CD14-positive monocyte (primary cell): ENCODE data around the gene LAMC1. TPM values are rescaled to one million over a fixed set of nuclear protein-coding genes. Genes with fewer than 3 reads are reported as not detected.

Experiments used
- DNase-seq, 3 donors: peaks; one replicate each; pipeline ENCODE4 v3.0.0-alpha.2; 2011 to 2022
- H2AFZ ChIP-seq: 2 replicates; pipeline ENCODE4 v1.6.0; 2012; ENCODE audit warnings: mild to moderate bottlenecking, low read depth, low read length, inconsistent platforms; ENCODE audit not compliant: insufficient read depth, poor library complexity, severe bottlenecking
- H3K27ac ChIP-seq, 2 donors: 1 replicate in 1 of 2; 2 replicates in 1 of 2; pipeline ENCODE4 v1.5.1; 2012 to 2013; ENCODE audit warnings: low read length in 2 of 2, control low read depth in 1 of 2, inconsistent platforms in 1 of 2, low read depth in 1 of 2, mild to moderate bottlenecking in 1 of 2
- H3K27me3 ChIP-seq, 2 donors: one replicate each; pipeline versions ENCODE4 v1.6.0 to v1.6.1; 2011 to 2013; ENCODE audit warnings: low read length in 2 of 2; ENCODE audit not compliant: control insufficient read depth in 2 of 2, insufficient read depth in 2 of 2
- H3K36me3 ChIP-seq, 2 donors: replicated peaks in 1 of 2; 1 replicate in 1 of 2; 2 replicates in 1 of 2; pipeline versions ENCODE4 v1.5.1 to v1.6.1; 2012 to 2013; ENCODE audit warnings: low read length in 2 of 2, control low read depth in 1 of 2, inconsistent platforms in 1 of 2, mild to moderate bottlenecking in 1 of 2; ENCODE audit not compliant: insufficient read depth in 2 of 2, control insufficient read depth in 1 of 2
- H3K4me1 ChIP-seq, 2 donors: 1 replicate in 1 of 2; 2 replicates in 1 of 2; pipeline versions ENCODE4 v1.5.1 to v1.6.1; 2012 to 2013; ENCODE audit warnings: low read length in 2 of 2, control low read depth in 1 of 2, inconsistent platforms in 1 of 2, mild to moderate bottlenecking in 1 of 2, moderate library complexity in 1 of 2; ENCODE audit not compliant: insufficient read depth in 2 of 2, control insufficient read depth in 1 of 2
- H3K4me2 ChIP-seq: replicated peaks from 2 replicates; pipeline ENCODE3; 2012; ENCODE audit warnings: low read length, moderate library complexity, mild to moderate bottlenecking; ENCODE audit not compliant: poor library complexity, severe bottlenecking; ENCODE audit errors: extremely low read depth
- H3K4me3 ChIP-seq, 3 experiments: fragments of 200-600 bp in 1 of 3; sonication (generic) in 1 of 3; replicated peaks in 1 of 3; 1 replicate in 2 of 3; 2 replicates in 1 of 3; pipeline ENCODE4 v1.5.1; 2011 to 2013; ENCODE audit warnings: low read length in 3 of 3, mild to moderate bottlenecking in 3 of 3, control low read depth in 2 of 3, low read depth in 2 of 3, inconsistent platforms in 1 of 3, moderate library complexity in 1 of 3
- H3K79me2 ChIP-seq: 2 replicates; pipeline ENCODE4 v1.6.0; 2012; ENCODE audit warnings: mild to moderate bottlenecking, control low read depth, inconsistent platforms, low read length, moderate library complexity; ENCODE audit not compliant: insufficient read depth
- H3K9ac ChIP-seq: 2 replicates; pipeline ENCODE4 v1.6.0; 2017; ENCODE audit warnings: low read length, mild to moderate bottlenecking; ENCODE audit not compliant: insufficient read depth, poor library complexity, severe bottlenecking
- H3K9me3 ChIP-seq, 2 donors: replicated peaks in 1 of 2; 1 replicate in 1 of 2; 2 replicates in 1 of 2; pipeline versions ENCODE4 v1.5.1 to v1.6.1; 2012 to 2013; ENCODE audit warnings: low read length in 2 of 2, control low read depth in 1 of 2; ENCODE audit not compliant: control insufficient read depth in 1 of 2, insufficient read depth in 1 of 2
- H4K20me1 ChIP-seq: 2 replicates; pipeline ENCODE4 v1.6.0; 2012; ENCODE audit warnings: mild to moderate bottlenecking, low read length, control low read depth, moderate library complexity; ENCODE audit not compliant: insufficient read depth
- H3K27ac Mint-ChIP-seq, 7 donors: one replicate each; pipeline ENCODE4 v1.8.0; 2020; ENCODE audit warnings: mild to moderate bottlenecking in 7 of 7, mixed read lengths in 7 of 7, moderate library complexity in 6 of 7, inconsistent platforms in 2 of 7
- H3K27me3 Mint-ChIP-seq, 3 donors: one replicate each; pipeline ENCODE4 v1.8.0; 2021 to 2022; ENCODE audit warnings: low read depth in 3 of 3, mild to moderate bottlenecking in 3 of 3, mixed read lengths in 3 of 3, moderate library complexity in 3 of 3, inconsistent platforms in 1 of 3
- H3K36me3 Mint-ChIP-seq, 2 donors: one replicate each; pipeline ENCODE4 v1.8.0; 2020; ENCODE audit warnings: mixed read lengths in 2 of 2, inconsistent platforms in 1 of 2, mild to moderate bottlenecking in 1 of 2
- H3K4me1 Mint-ChIP-seq: one replicate; pipeline ENCODE4 v1.8.0; 2020; ENCODE audit warnings: mild to moderate bottlenecking, mixed read lengths
- H3K4me3 Mint-ChIP-seq, 2 donors: one replicate each; pipeline ENCODE4 v1.8.0; 2020; ENCODE audit warnings: mild to moderate bottlenecking in 2 of 2, mixed read lengths in 2 of 2, moderate library complexity in 1 of 2
- H3K9me3 Mint-ChIP-seq, 7 donors: one replicate each; pipeline ENCODE4 v1.8.0; 2020 to 2022; ENCODE audit warnings: mixed read lengths in 7 of 7, mild to moderate bottlenecking in 6 of 7, moderate library complexity in 6 of 7, inconsistent platforms in 2 of 7
- CTCF ChIP-seq: fragments of 200-600 bp; IDR thresholded peaks from one replicate; pipeline ENCODE4 v1.8.0; 2022; ENCODE audit warnings: antibody characterized with exemption, mild to moderate bottlenecking
- WGBS: methylation state at CpG from one replicate; pipeline ENCODE4 v1.1.5; 2013; ENCODE audit warnings: missing lambda C conversion rate; ENCODE audit not compliant: insufficient coverage; 5-methylcytosine and 5-hydroxymethylcytosine counted together
- intact Hi-C, 2 donors: fragments of 100-400 bp; cut with micrococcal nuclease; formaldehyde crosslinking; loops; one replicate each; pipeline versions ENCODE4 v1.15.0 to v1.15.1; 2023
- polyA plus RNA-seq, 3 donors: library from polyadenylated mRNA; depleted of rRNA in 1 of 3; unstranded in 2 of 3; stranded (reverse) in 1 of 3; fragments of 300-500 nt in 2 of 3; fragments of >200 nt in 1 of 3; fragmentation: Illumina TruSeq in 2 of 3; gene quantifications; 1 replicate in 2 of 3; 2 replicates in 1 of 3; pipeline ENCODE4 v1.2.3, GENCODE V29; 2012 to 2021

Gene LAMC1
- polyA plus RNA-seq, 3 donors, result 0.34 to 1.7 (median 0.95) TPM

GRCh38 chr1:182993746-182994145, 29.5 kb upstream of the LAMC1 start:
- TF ChIP-seq CTCF, result no peak
- H3K79me2 ChIP-seq, result no peaks in the 10 kb centered on the region
- H3K27ac ChIP-seq, result no peak overlapping the region
- H3K27me3 ChIP-seq, result no peaks in the 10 kb centered on the region
- no peak overlapping the region for H3K4me2 ChIP-seq
- H3K4me1 ChIP-seq, result no peaks in the 10 kb centered on the region
- H3K9ac ChIP-seq, result no peak overlapping the region
- no peak for DNase-seq
- no peaks in the 10 kb centered on the region for H3K9me3 ChIP-seq
- no peaks in the 10 kb centered on the region for H3K36me3 Mint-ChIP-seq
- no peaks in the 10 kb centered on the region for H3K36me3 ChIP-seq
- no peak overlapping the region for H3K4me3 Mint-ChIP-seq
- no peak overlapping the region for H3K27ac Mint-ChIP-seq
- intact Hi-C loops, result no loop called here
- no peak overlapping the region for H3K4me3 ChIP-seq
- H2AFZ ChIP-seq, result no peak overlapping the region
- H3K9me3 Mint-ChIP-seq, result no peaks in the 10 kb centered on the region
- H3K4me1 Mint-ChIP-seq, result no peaks in the 10 kb centered on the region
- peaks cover 0 to 4% (median 2%) of the 10 kb centered on the region in 3 donors for H3K27me3 Mint-ChIP-seq
- no peaks in the 10 kb centered on the region for H4K20me1 ChIP-seq

GRCh38 chr1:182995894-182996293, 27.3 kb upstream of the LAMC1 start:
- H2AFZ ChIP-seq, result no peak overlapping the region
- H3K36me3 ChIP-seq, result no peaks in the 10 kb centered on the region
- intact Hi-C loops, result no loop called here
- H4K20me1 ChIP-seq, result no peaks in the 10 kb centered on the region
- no peaks in the 10 kb centered on the region for H3K4me1 Mint-ChIP-seq
- H3K4me2 ChIP-seq, result no peak overlapping the region
- DNase-seq, result no peak
- H3K9ac ChIP-seq, result no peak overlapping the region
- no peak overlapping the region for H3K27ac Mint-ChIP-seq
- H3K27me3 ChIP-seq, result peaks cover 0 to 2% of the 10 kb centered on the region in 2 donors
- no peak for TF ChIP-seq CTCF
- H3K36me3 Mint-ChIP-seq, result no peaks in the 10 kb centered on the region
- no peaks in the 10 kb centered on the region for H3K9me3 Mint-ChIP-seq
- no peaks in the 10 kb centered on the region for H3K9me3 ChIP-seq
- H3K4me3 ChIP-seq, result no peak overlapping the region
- H3K4me1 ChIP-seq, result no peaks in the 10 kb centered on the region
- H3K27me3 Mint-ChIP-seq, result peaks cover 0 to 3% (median 2%) of the 10 kb centered on the region in 3 donors
- H3K79me2 ChIP-seq, result no peaks in the 10 kb centered on the region
- no peak overlapping the region for H3K27ac ChIP-seq
- WGBS, result no CpG with 5 or more reads among the region's 4 CpGs
- no peak overlapping the region for H3K4me3 Mint-ChIP-seq
